K562 (cell line): ENCODE results near the gene RAB1B. TPM values are rescaled to one million over a fixed set of nuclear protein-coding genes. Genes with fewer than 3 reads are reported as not detected.

Source experiments
- ATAC-seq: fragments of 200-7000 bp; cut with Tn5 transposase; 3 replicates; pipeline ENCODE4 v1.9.1; 2020; ENCODE audit warnings: moderate library complexity
- BruUV-seq: library from RNA; stranded (reverse); fragments of 400-500 nt; replicated peaks from 2 replicates; lab custom pipeline; 2021; lab: Mats Ljungman, UMichigan
- CTCF ChIA-PET: fragments of 300-600 bp; formaldehyde crosslinking; extraction: SDS; loops from one replicate; lab custom pipeline; 2021; ENCODE audit warnings: low intra/inter-chr PET ratio; lab: Yijun Ruan, JAX
- POLR2A ChIA-PET: fragments of 300-600, 350-650 bp; sonication (Branson Sonifier 250); formaldehyde crosslinking; extraction: SDS; loops from one replicate; lab custom pipeline; 2021; ENCODE audit warnings: antibody characterized with exemption, inconsistent platforms; lab: Yijun Ruan, JAX
- DNase-seq, 4 experiments: peaks; one replicate each; pipeline versions ENCODE4 v3.0.0 to v3.0.0-alpha.2; 2011 to 2018; ENCODE audit warnings: low spot score in 3 of 4, mixed read lengths in 3 of 4; ENCODE audit errors: extremely low read depth in 1 of 4
- FAIRE-seq: peaks from 2 replicates; lab custom pipeline; 2011; peaks lifted over from hg19 to GRCh38; lab: Jason Lieb, UNC
- H2AFZ ChIP-seq: 2 replicates; pipeline ENCODE4 v1.6.0; 2011; ENCODE audit warnings: low read depth, low read length, control low read depth, inconsistent platforms
- H3K27ac ChIP-seq: fragments of 200-600 bp; 3 replicates; pipeline ENCODE4 v1.8.0; 2011; ENCODE audit warnings: low read depth, mild to moderate bottlenecking, control low read depth, inconsistent platforms, low read length, moderate library complexity, mixed read lengths; ENCODE audit errors: extremely low read depth
- H3K27me3 ChIP-seq, 2 experiments: fragments of 300-600 bp in 1 of 2; 2 replicates in 1 of 2; 3 replicates in 1 of 2; pipeline versions ENCODE4 v1.6.0 to v1.8.0; 2011; ENCODE audit warnings: inconsistent platforms in 2 of 2, low read length in 2 of 2, mild to moderate bottlenecking in 1 of 2, mixed read lengths in 1 of 2, moderate library complexity in 1 of 2; ENCODE audit not compliant: control insufficient read depth in 2 of 2, insufficient read depth in 2 of 2
- H3K36me3 ChIP-seq: fragments of 300-600 bp; 3 replicates; pipeline ENCODE4 v1.8.0; 2011; ENCODE audit warnings: mild to moderate bottlenecking, low read length, inconsistent platforms; ENCODE audit not compliant: control insufficient read depth, insufficient read depth
- H3K4me1 ChIP-seq, 2 experiments: fragments of 200-600 bp in 1 of 2; replicated peaks in 1 of 2; 2 replicates in 1 of 2; 3 replicates in 1 of 2; pipeline versions ENCODE4 v1.5.1 to v1.8.0; 2011; ENCODE audit warnings: inconsistent platforms in 2 of 2, low read length in 2 of 2, mild to moderate bottlenecking in 1 of 2, mixed read lengths in 1 of 2, moderate library complexity in 1 of 2; ENCODE audit not compliant: control insufficient read depth in 2 of 2, insufficient read depth in 2 of 2
- H3K4me2 ChIP-seq: 2 replicates; pipeline ENCODE4 v1.6.1; 2011; ENCODE audit warnings: low read length, control low read depth, inconsistent platforms, mixed read lengths; ENCODE audit not compliant: insufficient read depth
- H3K4me3 ChIP-seq: fragments of 200-600 bp; sonication (generic), shearing (Covaris generic); 2 replicates; pipeline ENCODE4 v1.5.1; 2016; ENCODE audit warnings: control low read depth, inconsistent platforms
- H3K79me2 ChIP-seq: fragments of 200-600 bp; 3 replicates; pipeline ENCODE4 v1.8.0; 2011; ENCODE audit warnings: low read length, inconsistent platforms; ENCODE audit not compliant: control insufficient read depth, insufficient read depth
- H3K9ac ChIP-seq, 2 experiments: 2 replicates each; pipeline versions ENCODE4 v1.6.0 to v1.6.1; 2011; ENCODE audit warnings: low read depth in 2 of 2, low read length in 2 of 2, control low read depth in 1 of 2, inconsistent platforms in 1 of 2, mild to moderate bottlenecking in 1 of 2, mixed read lengths in 1 of 2; ENCODE audit not compliant: insufficient read depth in 1 of 2
- H3K9me1 ChIP-seq: one replicate; pipeline ENCODE4 v1.6.0; 2011; ENCODE audit warnings: inconsistent platforms, mild to moderate bottlenecking, low read length, moderate library complexity; ENCODE audit not compliant: control insufficient read depth, insufficient read depth
- H3K9me3 ChIP-seq: replicated peaks from 2 replicates; pipeline ENCODE4 v1.5.1; 2011; ENCODE audit warnings: low read depth, low read length, inconsistent platforms; ENCODE audit not compliant: control insufficient read depth, insufficient read depth
- H4K20me1 ChIP-seq: replicated peaks from 2 replicates; pipeline ENCODE4 v1.6.1; 2011; ENCODE audit warnings: low read length, inconsistent platforms, mixed read lengths; ENCODE audit not compliant: control insufficient read depth, insufficient read depth
- ZNF165 ChIP-seq: fragments of 250-450 bp; sonication (Bioruptor Pico); IDR thresholded peaks from 2 replicates; pipeline ENCODE4 v1.4.0; 2020; ENCODE audit warnings: borderline replicate concordance
- WGBS: fragments of 100-300 bp; shearing (Covaris generic); methylation state at CpG from one replicate; pipeline ENCODE4 v1.1.6; 2016; ENCODE audit warnings: low coverage, mixed read lengths; ENCODE audit not compliant: insufficient coverage; ENCODE audit errors: missing lambda C conversion rate; 5-methylcytosine and 5-hydroxymethylcytosine counted together
- in situ Hi-C: fragments of 300-500 bp; cut with MboI; formaldehyde crosslinking; loops from 4 replicates; pipeline ENCODE4 v1.15.0; 2018; ENCODE audit warnings: inconsistent platforms, mixed read lengths
- intact Hi-C: fragments of 100-400 bp; cut with micrococcal nuclease; formaldehyde crosslinking; loops from 2 replicates; pipeline ENCODE4 v1.14.2; 2022
- polyA plus RNA-seq, 8 experiments: library from polyadenylated mRNA; depleted of rRNA in 4 of 8; stranded (reverse) in 5 of 8; unstranded in 3 of 8; fragments of >200 nt; fragmentation: Nextera tagmentation in 2 of 8; fragmentation: Illumina TruSeq in 1 of 8; extraction: Ambion mirVana in 2 of 8; extraction: Trizol in 1 of 8; gene quantifications; 2 replicates each; pipeline versions ENCODE4 v1.2.1 to v1.2.3, GENCODE V29; 2011 to 2014; ENCODE audit warnings: inconsistent platforms in 1 of 8, missing spikeins in 1 of 8
- total RNA-seq, 7 experiments: library from RNA; depleted of rRNA in 6 of 7; stranded (reverse); fragments of >200 nt in 6 of 7; fragmentation: Illumina TruSeq in 2 of 7; extraction: Trizol in 2 of 7; gene quantifications; 2 replicates each; pipeline versions ENCODE4 v1.2.1 to v1.2.3, GENCODE V29; 2011 to 2021; ENCODE audit warnings: low replicate concordance in 1 of 7
- TF ChIP-seq, protein P1 (sequence below): sonication (generic); formaldehyde crosslinking; IDR thresholded peaks from 2 replicates; pipeline ENCODE4 v1.9.0; 2022; ENCODE audit warnings: mild to moderate bottlenecking, missing genetic modification reagents
- TF ChIP-seq, protein P2 (sequence below): sonication (generic); formaldehyde crosslinking; IDR thresholded peaks from 2 replicates; pipeline ENCODE4 v1.8.1; 2023; ENCODE audit warnings: mild to moderate bottlenecking, missing genetic modification reagents

The RAB1B gene
- total and polyA plus RNA-seq, 9 of the 15 experiments (the other 6 are each of a cell fraction or from before 2014, with no cell fraction given): 5.6 to 146 (median 98.6) TPM

DNA sequence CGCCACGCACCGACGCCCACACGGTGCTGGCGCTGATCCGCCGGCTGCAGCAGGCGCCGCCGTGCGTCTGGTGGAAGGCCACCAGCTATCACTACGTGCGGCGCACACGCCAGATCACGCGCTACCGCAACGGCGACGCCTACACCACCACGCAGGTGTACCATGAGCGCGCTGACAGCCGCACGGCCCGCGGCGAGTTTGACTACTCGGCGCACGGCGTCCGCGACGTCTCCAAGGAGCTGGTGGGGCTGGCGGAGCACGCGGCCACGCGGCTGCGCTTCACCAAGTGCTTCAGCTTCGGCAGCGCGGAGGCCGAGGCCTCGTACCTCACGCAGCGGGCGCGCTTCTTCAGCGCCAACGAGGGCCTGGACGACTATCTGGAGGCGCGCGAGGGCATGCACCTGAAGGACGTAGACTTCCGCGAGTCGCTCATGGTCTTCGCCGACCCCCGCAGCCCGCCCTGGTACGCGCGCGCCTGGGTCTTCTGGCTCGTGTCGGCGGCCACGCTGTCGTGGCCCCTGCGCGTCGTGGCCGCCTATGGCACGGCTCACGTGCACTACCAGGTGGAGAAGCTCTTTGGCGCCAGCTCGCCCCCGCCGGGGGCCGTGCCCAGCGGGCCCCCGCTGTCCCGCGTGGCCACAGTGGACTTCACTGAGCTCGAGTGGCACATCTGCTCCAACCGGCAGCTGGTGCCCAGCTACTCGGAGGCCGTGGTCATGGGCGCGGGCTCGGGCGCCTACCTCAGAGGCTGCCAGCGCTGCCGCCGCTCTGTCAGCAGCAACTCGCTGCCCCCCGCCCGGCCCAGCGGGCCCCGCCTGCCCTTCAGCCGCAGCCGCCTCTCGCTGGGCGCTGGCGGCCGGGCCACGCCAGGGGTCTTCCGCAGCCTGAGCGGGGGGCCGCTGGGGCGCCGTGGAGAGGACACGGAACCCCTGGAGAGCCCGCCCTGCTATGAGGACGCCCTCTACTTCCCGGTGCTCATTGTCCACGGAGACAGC lies 26.5 kb downstream of the RAB1B start:
- intact Hi-C loops: no loop called here
- peaks cover 0 to 8% of the 10 kb centered on the region in 2 experiments; a peak in 2 of 5 replicates for H3K27me3 ChIP-seq
- CTCF ChIA-PET: no interaction called here
- TF ChIP-seq, protein P1, sequence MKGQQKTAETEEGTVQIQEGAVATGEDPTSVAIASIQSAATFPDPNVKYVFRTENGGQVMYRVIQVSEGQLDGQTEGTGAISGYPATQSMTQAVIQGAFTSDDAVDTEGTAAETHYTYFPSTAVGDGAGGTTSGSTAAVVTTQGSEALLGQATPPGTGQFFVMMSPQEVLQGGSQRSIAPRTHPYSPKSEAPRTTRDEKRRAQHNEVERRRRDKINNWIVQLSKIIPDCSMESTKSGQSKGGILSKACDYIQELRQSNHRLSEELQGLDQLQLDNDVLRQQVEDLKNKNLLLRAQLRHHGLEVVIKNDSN (CRISPR knock-in tag): no peak
- TF ChIP-seq, protein P2, sequence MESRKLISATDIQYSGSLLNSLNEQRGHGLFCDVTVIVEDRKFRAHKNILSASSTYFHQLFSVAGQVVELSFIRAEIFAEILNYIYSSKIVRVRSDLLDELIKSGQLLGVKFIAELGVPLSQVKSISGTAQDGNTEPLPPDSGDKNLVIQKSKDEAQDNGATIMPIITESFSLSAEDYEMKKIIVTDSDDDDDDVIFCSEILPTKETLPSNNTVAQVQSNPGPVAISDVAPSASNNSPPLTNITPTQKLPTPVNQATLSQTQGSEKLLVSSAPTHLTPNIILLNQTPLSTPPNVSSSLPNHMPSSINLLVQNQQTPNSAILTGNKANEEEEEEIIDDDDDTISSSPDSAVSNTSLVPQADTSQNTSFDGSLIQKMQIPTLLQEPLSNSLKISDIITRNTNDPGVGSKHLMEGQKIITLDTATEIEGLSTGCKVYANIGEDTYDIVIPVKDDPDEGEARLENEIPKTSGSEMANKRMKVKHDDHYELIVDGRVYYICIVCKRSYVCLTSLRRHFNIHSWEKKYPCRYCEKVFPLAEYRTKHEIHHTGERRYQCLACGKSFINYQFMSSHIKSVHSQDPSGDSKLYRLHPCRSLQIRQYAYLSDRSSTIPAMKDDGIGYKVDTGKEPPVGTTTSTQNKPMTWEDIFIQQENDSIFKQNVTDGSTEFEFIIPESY (CRISPR knock-in tag): peak; percentile 97
- no peak for TF ChIP-seq ZNF165 (CRISPR knock-in tag)
- TF ChIP-seq, all 486 proteins: peak for 1
- ATAC-seq: no peak
- no peaks in the 10 kb centered on the region for H3K9me1 ChIP-seq
- H2AFZ ChIP-seq: no peak overlapping the region
- WGBS: 74% methylated on average over 68 of the region's 123 CpGs
- no peak for DNase-seq
- H3K4me3 ChIP-seq: no peak overlapping the region
- POLR2A ChIA-PET: no interaction called here
- H3K9me3 ChIP-seq: no peaks in the 10 kb centered on the region
- no TSS peak for BruUV-seq
- H4K20me1 ChIP-seq: 0 out of 2 replicates have a peak, but pooled peaks cover 5% of the 10 kb centered on the region
- no peak for FAIRE-seq
- no peak overlapping the region for H3K4me2 ChIP-seq
- H3K79me2 ChIP-seq: no peaks in the 10 kb centered on the region
- no peaks in the 10 kb centered on the region for H3K36me3 ChIP-seq
- H3K4me1 ChIP-seq: peaks cover 6 to 36% of the 10 kb centered on the region in 2 experiments
- in situ Hi-C loops: no loop called here
- H3K9ac ChIP-seq: no peak overlapping the region
- no peak overlapping the region for H3K27ac ChIP-seq
